Measurements from ENCODE around the gene ADARB1.
A peak's percentile ranks its signal among the peaks of the same experiment; 100 is the strongest.

Gene ADARB1

DNA sequence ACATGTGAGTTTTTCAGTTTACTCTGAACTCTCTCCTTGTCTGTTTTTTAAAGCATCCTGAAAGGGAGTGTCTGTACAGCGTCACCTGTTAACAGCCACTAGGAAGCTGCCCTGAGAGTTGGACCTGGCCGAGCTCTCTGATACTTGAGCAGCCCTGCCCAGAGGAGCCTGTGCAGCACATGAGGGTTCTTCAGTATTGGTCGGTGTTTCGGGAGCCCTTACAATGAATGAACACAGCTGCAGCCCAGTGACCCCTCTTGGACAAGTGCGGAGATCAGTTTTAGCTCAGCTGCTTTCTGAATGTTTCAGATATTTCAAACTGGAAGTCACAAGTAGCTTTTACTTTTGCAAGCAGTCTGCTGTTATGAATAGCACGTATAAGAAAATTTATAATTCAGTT lies 39.2 kb downstream of the ADARB1 start:
- DNase-seq (ENCODE audit: low spot score) = no peak

DNA sequence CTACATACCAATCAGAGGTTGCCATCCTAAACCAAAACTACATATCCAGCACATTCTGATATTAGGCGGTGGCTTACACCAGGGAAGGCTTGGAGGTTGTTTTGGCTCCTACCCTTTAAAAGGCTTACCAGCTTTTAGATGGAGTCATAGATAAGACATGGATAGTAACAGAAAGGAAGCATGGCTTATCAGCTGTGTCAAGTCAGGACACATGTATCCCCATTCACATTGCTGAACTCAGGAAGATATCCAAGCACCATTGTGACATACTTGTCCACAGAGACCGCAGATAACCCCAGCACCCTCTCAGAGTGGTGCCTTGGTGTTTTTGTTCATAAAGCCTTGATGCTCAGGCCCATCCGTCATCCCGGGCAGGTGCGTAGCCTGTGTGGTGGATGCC lies 39.7 kb downstream of the ADARB1 start:
- no peak for DNase-seq (ENCODE audit: low spot score)

DNA sequence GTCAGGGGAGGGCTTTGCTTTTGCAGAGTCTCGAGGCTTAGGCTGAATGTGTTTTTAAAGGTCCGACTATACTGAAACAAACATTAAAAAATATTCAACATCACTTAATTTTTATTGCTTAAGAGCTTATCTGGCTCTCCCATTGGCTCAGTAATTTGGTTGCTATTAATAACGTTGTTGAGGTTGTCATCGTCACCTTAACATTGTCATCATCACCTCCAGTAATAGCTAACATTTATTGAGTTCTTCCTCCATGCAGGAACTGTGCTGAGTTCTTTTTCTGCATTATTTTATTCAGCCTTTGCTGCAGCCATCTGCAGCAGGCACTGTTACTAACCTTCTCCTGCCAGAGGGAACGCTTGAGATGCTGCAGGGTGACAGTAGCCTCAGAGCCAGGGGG lies 40.1 kb downstream of the ADARB1 start:
- no peak for DNase-seq (ENCODE audit: low spot score)

DNA sequence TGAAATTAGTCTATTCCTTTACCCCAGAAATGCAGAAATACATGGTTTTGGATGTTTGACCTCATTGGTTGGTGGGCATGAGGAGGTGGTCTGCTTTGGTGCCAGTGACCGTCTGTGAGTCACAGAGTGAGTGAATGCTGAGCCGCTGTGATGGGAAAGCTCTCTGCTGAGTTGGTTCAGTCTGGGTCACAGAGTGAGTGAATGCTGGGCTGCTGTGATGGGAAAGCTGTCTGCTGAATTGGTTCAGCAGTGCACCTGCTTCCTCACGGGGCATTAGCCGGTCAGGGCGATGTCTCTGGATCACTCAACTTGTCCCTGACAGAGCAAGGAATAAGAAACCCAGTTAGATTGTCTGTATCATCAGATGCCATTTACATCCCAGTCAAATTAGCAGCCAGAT lies 40.8 kb downstream of the ADARB1 start:
- no peak for DNase-seq (ENCODE audit: low spot score)

DNA sequence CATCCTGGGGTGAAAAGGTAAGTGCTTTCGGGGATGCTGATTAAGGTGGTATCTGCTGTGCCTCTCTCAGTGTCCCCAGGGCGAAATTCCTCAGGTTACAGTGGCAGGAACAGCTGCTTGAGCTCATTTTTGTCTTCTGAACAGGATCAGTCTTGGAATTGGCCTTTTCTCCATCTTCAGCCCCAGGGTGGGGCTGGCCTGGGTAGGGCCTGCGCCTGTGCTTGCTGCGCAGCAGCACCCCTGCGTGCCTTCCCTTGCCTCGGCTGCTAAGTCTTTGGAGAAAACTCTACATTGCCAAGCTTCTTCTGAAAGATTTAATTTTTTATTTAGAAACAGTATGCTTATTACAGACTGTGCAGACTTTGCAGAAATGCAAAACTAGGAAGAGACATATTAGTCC lies 41.7 kb downstream of the ADARB1 start:
- DNase-seq (ENCODE audit: low spot score) = no peak

DNA sequence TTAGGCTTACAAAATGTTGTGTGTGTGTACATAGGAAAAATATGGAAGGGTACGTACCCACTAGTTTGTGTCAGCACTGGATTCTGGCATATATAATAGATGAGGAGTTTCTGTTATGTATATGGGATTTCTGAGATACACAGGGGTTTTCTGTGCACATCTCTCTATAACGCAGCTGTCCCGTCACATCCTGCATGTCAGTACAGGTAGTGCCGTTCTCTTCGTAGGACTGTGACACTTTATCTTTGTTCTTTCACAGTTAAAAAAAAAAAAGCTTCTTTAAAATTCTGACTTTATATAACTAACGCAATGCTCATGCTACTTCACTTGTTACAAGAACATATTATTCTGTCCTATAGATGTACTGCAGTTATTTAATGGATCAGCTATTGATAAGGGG lies 42.9 kb downstream of the ADARB1 start:
- DNase-seq (ENCODE audit: low spot score) = no peak

DNA sequence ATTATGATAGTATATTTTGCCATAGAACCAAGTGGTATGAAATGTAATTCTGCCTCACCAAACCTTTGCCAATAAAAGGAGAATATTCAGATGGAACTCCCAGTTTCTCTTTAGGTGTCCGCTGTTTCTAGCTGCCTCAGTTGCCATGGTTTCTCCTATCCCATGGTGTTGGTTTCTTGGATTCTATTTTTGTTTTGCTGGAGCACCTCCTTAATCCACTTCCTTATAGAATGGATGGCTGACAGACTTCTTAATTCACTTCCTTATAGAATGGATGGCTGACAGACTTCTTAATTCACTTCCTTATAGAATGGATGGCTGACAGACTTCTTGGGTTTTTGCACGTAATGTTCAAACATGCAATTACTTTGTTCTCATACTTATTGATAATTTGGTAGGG lies 43.7 kb downstream of the ADARB1 start:
- no peak for DNase-seq (ENCODE audit: low spot score)

DNA sequence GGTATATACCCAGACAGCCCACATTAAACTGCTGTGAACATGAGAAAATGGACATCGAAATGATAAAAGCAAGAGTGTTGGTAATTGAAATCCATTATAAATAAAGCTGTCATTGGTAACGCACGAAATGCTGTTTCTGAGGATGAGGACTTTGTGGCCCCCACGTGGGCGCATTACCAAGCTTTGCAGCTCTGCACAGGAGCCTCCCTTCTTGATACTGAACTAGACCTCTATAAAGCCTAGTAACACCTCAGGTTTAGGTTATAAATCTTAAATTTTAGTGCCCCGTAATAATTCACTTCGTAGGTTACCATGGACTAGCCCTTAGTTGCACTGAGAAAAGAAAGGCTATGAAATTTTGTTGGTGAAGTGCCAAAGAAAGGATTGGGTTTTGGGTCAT lies 45.4 kb downstream of the ADARB1 start:
- DNase-seq (ENCODE audit: low spot score) = no peak

DNA sequence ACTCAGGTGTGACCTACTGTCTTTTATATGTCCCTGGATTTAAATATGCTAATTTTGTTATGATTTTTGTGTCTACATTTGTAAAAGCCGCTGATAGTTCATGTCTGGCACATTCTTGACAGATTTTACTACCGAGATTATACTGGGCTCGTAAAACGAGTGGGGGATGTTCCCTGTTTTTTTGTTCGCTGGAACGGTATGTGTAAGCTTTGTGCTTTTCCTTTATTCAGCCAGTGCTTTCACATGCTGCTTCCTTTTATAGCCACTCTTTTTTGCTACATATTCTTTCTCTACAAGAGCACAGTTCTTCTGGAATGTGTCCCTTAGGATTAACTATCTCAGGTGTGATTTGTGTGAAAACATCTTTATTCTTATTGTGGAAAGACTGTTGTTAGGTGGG lies 46.6 kb downstream of the ADARB1 start:
- no peak for DNase-seq (ENCODE audit: low spot score)

DNA sequence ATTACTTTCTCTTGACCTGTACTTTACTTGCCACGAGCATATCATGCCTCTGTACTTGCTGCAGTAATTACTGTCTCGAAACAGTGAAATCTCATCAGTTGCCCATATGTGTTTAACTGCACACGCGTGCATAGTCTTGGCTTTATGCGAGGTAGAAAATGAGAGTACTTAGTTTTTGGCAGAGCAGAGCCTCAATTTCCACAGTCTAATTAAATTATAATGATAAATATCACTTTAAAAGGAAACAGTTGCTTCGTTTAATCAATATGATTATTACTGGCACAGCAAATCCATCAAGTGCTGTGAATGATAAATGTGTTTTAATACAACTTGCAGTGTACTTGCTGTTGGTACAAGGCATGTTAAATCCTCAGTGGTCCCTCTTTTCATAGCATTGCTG lies 47.6 kb downstream of the ADARB1 start:
- no peak for DNase-seq (ENCODE audit: low spot score)

DNA sequence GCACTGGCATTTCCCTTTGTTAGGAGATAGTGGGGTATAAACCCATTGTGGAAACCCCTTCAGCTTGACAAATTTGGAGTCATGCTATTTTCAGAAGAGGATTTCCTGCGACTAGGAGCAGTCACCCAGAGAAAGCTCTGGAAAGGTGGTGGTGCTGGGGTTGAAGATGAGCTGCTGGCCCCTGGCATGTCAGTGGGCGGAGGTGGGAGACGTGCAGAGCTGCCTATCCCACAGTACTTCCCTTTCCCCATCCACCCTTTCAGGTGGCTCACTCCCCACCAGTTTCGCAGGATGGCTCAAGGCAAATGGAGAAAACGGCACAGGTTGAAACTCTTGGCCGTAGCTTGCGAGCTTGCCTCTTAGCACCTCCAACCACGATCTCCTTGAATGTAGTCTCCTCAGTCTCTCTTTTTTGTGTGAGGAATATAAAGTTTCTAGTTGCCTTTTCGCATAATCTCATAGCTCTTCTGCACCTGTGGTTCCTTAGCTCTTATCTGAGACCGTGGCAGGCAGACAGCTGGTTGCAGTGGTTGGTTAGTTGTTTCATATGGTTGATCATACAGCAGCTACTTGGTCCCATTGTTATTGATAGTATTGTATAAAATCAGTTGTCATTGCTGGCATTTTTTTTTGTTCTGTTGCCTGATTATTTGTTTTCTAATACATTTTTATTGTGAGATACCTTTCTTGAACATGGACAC lies 48.2 kb downstream of the ADARB1 start:
- no peak for DNase-seq (ENCODE audit: low spot score)

DNA sequence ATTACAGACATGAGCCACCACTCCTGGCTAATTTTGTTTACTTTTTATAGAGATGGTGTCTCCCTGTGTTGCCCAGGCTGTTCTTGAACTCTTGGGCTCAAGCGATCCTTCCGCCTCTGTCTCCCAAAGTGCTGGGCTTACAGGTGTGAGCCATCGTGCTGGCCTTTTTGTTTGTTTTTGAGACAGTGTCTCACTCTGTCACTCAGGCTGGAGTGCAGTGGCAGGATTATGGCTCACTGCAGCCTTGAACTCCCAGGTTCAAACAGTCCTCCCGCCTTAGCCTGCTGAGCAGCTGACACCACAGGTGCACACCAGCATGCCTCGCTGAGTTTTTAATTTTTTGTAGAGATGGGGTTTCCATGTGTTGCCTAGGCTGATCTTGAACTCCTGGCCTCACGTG lies 49.1 kb downstream of the ADARB1 start:
- DNase-seq (ENCODE audit: low spot score) = no peak

DNA sequence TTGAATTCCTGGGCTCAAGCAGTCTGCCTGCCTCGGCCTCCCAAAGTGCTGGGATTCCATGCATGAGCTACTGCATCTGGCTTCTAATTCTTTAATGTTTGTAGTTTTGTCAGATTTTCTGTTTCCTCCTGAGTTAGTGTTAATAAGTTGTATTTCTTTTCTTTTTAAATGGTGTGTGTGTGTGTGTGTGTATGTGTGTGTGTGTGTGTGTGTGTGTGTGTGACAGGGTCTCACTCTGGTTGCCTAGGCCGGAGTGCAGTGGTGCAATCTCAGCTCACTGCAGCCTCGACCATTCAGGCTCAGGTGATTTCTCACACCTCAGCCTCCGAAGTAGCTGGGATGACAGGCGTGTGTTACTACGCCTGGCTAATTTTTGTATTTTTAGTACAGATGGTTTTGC lies 50.2 kb downstream of the ADARB1 start:
- DNase-seq (ENCODE audit: low spot score) = no peak

DNA sequence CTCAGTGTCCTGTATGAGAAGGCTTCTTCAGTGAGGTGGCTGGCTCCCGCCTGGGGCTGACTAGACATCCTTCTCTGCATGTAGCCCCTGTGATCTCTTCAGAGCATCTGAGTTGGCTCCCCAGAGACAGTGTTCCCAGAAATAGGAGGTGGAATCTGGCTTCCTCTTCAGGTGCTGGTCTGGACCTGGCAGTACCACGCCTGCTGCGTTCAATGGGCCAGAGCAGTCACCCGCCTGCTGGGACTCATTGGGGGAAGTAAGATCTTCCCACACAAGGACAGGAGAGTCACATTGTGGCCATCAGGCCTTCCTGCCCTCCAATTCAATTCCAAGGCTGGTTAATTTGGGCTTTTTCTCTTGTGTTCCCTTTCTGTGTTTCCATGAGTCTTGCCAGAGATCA lies 51.0 kb downstream of the ADARB1 start:
- no peak for DNase-seq (ENCODE audit: low spot score)

DNA sequence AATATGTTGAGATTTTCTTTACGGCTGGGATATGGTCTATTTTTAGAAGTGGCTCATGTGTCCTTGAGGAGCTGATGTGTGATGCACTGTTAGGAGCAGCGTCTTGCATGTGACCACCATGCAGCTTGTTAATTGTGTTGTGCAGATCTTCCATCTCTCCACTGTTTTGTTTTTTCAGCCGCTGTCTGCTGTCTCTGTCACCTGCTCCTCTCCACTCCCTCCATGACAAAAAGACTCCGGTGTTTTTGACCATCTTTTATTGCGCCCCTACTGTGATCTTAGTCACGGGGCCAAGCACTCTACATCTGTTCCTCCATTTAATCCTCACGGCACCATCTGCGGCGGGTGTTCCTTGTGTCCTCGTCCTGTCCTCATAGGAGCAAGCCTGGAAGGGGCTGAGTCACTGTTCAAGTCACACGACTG lies 51.8 kb downstream of the ADARB1 start:
- peak; percentile 26 for DNase-seq (ENCODE audit: low spot score)

DNA sequence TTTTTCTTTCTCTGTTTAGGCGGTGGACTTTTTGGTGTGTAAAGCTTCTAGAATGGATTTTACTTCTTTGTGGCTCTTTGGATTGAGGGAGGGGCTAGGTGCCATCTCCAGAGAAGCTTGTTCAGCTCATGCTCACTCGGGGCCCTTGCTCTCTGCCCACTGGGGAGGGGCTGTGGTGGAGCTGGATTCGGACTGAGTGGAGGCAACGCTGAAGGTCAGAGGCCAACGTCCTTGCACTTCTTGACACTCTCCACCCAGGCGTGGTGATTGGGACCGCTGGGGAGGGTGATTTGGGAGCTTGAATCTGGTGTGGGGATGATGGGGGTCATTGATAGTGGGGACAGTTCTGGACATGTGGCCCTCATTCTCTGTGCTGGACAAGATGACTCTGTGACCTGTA lies 52.6 kb downstream of the ADARB1 start:
- DNase-seq (ENCODE audit: low spot score) = no peak

DNA sequence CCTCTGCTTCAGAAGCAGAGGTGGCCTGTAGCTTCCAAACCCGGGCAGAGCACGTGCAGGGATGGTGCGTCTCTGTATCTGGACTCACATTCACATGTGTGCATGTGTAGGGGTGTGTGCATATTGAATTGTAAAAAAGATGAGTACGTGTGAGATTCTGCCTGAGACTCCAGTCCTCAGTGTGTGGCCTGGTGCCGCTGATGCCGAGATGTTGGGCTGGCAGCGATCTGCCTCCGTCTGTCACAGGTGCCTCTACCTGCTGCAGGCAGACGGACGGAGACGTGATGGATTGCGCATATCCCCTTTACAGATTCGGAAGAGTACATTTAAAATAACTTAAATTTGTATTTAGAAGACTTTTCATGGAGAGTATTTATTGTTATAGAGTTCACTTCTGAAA lies 53.6 kb downstream of the ADARB1 start:
- no peak for DNase-seq (ENCODE audit: low spot score)

DNA sequence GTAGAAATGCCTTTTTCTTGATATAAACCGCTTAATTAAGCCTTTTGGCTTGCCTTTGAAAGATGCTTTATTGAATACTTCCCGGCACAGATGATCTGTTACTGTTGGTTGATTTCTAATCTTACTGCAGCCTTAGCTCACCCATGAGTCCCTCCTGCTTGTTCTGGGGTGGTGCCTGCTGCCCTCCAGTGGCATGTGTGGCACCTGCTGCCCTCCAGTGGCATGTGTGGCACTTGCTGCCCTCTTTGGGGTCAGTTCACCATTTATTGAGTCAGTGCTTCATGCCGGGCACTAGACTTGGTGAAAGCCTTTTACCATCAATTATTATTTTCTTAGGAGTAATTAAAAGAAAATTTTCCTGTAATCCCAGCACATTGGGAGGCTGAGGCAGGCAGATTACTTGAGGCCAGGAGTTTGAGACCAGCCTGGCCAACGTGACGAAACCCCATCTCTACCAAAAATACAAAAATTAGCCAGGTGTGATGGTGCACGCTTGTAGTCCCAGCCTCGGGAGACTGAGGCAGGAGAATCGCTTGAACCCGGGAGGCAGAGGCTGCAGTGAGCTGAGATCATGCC lies 54.3 kb downstream of the ADARB1 start:
- DNase-seq (ENCODE audit: low spot score) = peak; percentile 53

DNA sequence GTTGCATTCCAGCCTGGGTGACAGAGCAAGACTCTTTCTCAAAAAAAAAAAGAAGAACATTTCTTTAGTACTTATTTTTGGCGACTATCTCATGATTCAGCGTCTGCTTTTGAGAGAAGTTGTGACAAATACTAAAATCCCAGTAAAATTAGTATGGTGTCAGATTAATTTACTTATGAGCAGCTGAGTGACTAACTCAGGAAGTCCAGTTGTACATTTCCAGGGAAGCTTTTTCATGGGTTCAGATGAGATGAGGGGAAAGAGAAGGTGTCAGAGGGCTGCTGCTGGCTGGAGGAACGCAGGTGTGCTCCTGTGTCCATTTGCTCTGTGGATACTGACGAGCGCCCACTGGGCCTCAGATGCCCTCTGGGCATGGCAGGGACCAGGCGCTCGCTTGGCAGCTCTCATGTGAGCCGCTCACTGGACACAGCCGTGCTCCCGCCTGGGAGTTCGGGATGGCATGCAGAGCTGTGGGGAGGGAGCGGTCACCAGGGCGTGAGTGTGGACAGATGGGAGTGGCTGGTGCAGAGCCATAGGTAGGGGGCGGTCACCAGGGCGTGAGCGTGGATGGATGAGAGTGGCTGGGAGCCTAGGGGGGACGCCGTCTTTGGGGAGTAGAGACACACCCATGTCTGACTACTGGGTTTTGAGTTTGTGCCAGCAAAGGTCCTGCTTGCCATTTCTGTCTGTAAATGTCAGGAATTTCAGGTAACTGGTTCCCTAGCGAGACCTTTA lies 55.0 kb downstream of the ADARB1 start:
- DNase-seq (ENCODE audit: low spot score) = no peak

DNA sequence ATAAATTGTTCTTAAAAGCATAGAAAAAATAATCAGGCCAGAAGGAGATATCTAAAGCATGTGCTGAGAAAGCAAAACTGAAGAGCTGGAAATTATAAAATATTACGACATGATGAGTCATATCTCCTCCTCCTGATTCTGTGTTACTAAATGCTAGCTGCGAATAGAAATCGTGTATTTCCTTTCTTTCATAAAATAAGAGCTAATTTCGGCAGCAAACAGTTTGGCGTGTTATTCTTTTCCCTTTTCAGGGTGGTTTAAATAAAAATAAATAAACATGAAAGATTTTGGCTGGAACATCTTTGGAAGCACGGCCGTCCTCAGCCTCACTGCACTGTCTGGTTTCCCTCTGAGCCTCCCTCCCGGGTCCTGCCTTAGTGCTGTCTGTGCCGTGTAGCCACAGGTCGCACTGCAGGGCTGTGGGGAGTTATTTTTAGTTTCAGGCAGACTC lies 56.0 kb downstream of the ADARB1 start:
- no peak for DNase-seq (ENCODE audit: low spot score)

DNA sequence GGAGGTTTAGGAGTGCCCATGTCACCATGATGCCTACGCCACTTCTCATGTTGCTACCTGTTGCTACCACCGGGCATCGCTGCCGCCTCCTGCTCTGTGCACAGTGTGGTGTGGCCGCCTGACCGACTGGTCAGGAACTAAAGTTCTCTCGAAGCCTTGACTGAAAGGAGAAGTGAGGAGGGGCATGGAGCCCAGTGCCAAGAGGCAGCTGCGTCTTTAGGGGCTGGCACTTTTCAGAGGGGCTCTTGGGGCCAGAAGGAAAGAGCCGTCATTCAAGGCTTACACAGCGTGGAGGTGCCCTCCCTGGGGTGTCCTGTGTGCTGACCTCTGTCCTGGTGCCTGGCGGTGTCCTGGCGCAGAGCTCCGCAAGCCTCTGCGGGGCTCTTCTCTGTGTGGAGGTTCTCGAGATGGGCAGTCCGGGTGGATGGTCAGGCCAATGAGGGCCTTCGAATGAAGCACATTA lies 57.2 kb downstream of the ADARB1 start:
- DNase-seq (ENCODE audit: low spot score) = no peak

DNA sequence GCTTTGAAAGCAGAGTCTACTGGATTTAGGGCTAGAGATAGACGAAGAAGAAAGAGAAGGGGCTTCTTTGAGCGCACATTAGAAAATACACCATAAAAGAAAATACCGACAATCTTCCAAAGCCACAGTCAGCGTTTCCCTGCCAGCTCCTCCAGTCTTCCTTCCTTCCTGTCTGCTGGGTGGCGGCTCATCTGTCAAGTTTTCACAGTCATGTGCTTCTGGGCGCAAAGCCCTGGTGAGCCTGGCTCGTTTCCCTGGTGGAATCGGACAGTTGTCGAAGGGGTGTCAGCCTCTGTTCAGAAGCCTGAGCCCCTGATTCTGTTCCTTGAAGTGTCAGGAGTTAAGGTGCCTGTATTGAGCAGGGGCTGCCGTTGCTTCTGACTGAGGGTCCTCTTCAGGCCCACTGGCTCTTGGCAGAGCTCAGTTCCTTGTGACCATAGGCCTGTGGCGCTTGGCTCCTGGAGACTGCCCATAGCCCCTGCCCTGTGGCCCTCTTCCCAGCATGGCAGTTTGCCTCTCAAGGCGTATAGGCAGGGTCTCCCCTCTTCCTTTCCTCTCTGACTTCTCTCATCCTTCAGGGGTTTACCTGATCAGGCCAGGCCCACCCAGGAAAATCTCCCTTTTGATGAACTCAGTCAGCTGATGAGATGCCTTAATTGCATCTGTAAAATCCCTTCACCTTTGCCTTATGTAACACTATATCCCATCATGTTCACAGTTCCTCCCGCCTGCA lies 58.6 kb downstream of the ADARB1 start:
- DNase-seq (ENCODE audit: low spot score) = no peak

Measured in SK-N-DZ (cell line).